GM12864 (cell line): ENCODE results near the gene PRRT3.
"Not testable (repeated sequence)": the region's sequence is repeated elsewhere in the genome, so short reads cannot be mapped to it uniquely, and the experiment has no call there.

ENCODE experiments used
- DNase-seq: peaks from one replicate; pipeline ENCODE4 v3.0.0-alpha.2; 2011; ENCODE audit warnings: low read depth
- H3K4me3 ChIP-seq: 2 replicates; pipeline ENCODE4 v1.5.1; 2011; ENCODE audit warnings: mild to moderate bottlenecking, low read depth, low read length, control low read depth
- TF ChIP-seq, protein P1 (sequence below): IDR thresholded peaks from 2 replicates; pipeline ENCODE4 v1.5.1; 2011; ENCODE audit warnings: low read depth, mild to moderate bottlenecking, moderate library complexity, low read length, control low read depth, inconsistent platforms; ENCODE audit errors: missing control alignments

The PRRT3 gene

GRCh38 chr3:9897408-9898372 is 54.5 kb downstream of the PRRT3 start:
- TF ChIP-seq, protein P1, sequence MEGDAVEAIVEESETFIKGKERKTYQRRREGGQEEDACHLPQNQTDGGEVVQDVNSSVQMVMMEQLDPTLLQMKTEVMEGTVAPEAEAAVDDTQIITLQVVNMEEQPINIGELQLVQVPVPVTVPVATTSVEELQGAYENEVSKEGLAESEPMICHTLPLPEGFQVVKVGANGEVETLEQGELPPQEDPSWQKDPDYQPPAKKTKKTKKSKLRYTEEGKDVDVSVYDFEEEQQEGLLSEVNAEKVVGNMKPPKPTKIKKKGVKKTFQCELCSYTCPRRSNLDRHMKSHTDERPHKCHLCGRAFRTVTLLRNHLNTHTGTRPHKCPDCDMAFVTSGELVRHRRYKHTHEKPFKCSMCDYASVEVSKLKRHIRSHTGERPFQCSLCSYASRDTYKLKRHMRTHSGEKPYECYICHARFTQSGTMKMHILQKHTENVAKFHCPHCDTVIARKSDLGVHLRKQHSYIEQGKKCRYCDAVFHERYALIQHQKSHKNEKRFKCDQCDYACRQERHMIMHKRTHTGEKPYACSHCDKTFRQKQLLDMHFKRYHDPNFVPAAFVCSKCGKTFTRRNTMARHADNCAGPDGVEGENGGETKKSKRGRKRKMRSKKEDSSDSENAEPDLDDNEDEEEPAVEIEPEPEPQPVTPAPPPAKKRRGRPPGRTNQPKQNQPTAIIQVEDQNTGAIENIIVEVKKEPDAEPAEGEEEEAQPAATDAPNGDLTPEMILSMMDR = no peak
- no peak overlapping the region for H3K4me3 ChIP-seq
- no peak for DNase-seq

- not testable (repeated sequence) for DNase-seq, H3K4me3 ChIP-seq
These were observed 55.3 kb downstream of the PRRT3 start for GRCh38 chr3:9896755-9897407.

DNA sequence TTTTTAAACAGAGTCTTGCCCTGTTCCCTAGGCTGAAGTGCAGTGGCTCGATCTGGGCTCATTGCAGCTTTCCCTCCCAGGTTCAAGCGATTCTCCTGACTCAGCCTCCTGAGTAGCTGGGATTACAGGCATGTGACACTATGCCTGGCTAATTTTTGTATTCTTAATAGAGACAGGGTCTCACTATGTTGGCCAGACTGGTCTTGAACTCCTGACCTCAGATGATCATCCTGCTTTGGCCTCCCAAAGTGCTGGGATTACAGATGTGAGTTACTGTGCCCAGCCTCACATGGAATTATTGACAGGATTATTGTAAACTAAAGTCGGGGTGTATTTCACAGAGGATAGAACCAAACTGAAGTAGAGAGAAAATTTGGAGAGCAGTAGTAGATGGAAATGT is 56.5 kb downstream of the PRRT3 start:
- not testable (repeated sequence) for DNase-seq, H3K4me3 ChIP-seq
